Activated CD8-positive, alpha-beta T cell treated with anti-CD3 and anti-CD28 coated beads for 36 hours (primary cell): Measurements from ENCODE around the gene STARD3. TPM values are rescaled to one million over a fixed set of nuclear protein-coding genes. Genes with fewer than 3 reads are reported as not detected.

Source experiments
- ATAC-seq: fragments of 200-7000 bp; cut with Tn5 transposase; one replicate; pipeline ENCODE4 v1.10.0; 2021; ENCODE audit warnings: mild to moderate bottlenecking, moderate library complexity
- CTCF ChIA-PET: fragments of 350-600 bp; sonication (Branson Sonifier 250); formaldehyde crosslinking; loops from one replicate; lab custom pipeline; 2021; ENCODE audit warnings: antibody characterized with exemption; lab: Charles Lee
- POLR2A ChIA-PET: fragments of 350-600 bp; sonication (Branson Sonifier 250); formaldehyde crosslinking; loops from one replicate; lab custom pipeline; 2021; ENCODE audit warnings: antibody characterized with exemption; lab: Charles Lee
- DNase-seq: peaks from one replicate; pipeline ENCODE4 v3.0.0-alpha.2; 2020
- H3K27ac Mint-ChIP-seq: one replicate; pipeline ENCODE4 v1.8.0; 2021; ENCODE audit warnings: mild to moderate bottlenecking, mixed read lengths
- H3K27me3 Mint-ChIP-seq: one replicate; pipeline ENCODE4 v1.8.0; 2021; ENCODE audit warnings: mixed read lengths
- H3K36me3 Mint-ChIP-seq: one replicate; pipeline ENCODE4 v1.8.0; 2021; ENCODE audit warnings: low read depth, mixed read lengths
- H3K4me1 Mint-ChIP-seq: one replicate; pipeline ENCODE4 v1.8.0; 2021; ENCODE audit warnings: low read depth, mixed read lengths
- H3K4me3 Mint-ChIP-seq: one replicate; pipeline ENCODE4 v1.8.0; 2021; ENCODE audit warnings: mild to moderate bottlenecking, moderate library complexity, mixed read lengths
- H3K9me3 Mint-ChIP-seq: one replicate; pipeline ENCODE4 v1.8.0; 2021; ENCODE audit warnings: mixed read lengths
- CTCF ChIP-seq: fragments of 200-600 bp; IDR thresholded peaks from one replicate; pipeline ENCODE4 v1.8.0; 2022; ENCODE audit warnings: antibody characterized with exemption, mild to moderate bottlenecking
- intact Hi-C: fragments of 100-400 bp; cut with micrococcal nuclease; formaldehyde crosslinking; loops from one replicate; pipeline ENCODE4 v1.10.0; 2022
- total RNA-seq, 2 experiments: library from RNA; stranded (reverse); gene quantifications; one replicate each; pipeline ENCODE4 v1.2.3, GENCODE V29; 2021

Gene STARD3
- total RNA-seq, 2 experiments from 2014 or later: 48.7 to 50.3 TPM

- ChIA-PET POLR2A (interaction anchor here (1.4 kb wide), 2 partner anchors 9 to 69 kb away, joined by 3 read pairs; no protein-coding TSS in a partner anchor), CTCF (no interaction called here)
- Mint-ChIP-seq H3K4me1 (peaks cover 18% of the 10 kb centered on the region), H3K27ac (no peak within 1 kb of the TSS), H3K27me3 (peaks cover 48% of the 10 kb centered on the region), H3K4me3 (no peak within 1 kb of the TSS), H3K9me3 (no peaks in the 10 kb centered on the region), H3K36me3 (no peaks in the 10 kb centered on the region)
- intact Hi-C loops: no loop called here
- TF ChIP-seq CTCF: no peak
- DNase-seq: no peak
- ATAC-seq: no peak
These were observed 29.2 kb upstream of the STARD3 start, which contains the start of gene NEUROD2 for GRCh38 chr17:39607851-39608130. TSS of gene NEUROD2 (minus strand) at chr17:39607920. CDS start at chr17:39606599, 1,321 bp downstream.

- CTCF ChIA-PET: interaction anchor here (1.1 kb wide), 1 partner anchor 13 kb away, joined by 5 read pairs; no protein-coding TSS in a partner anchor
- POLR2A ChIA-PET: interaction anchor here (1.4 kb wide), 2 partner anchors 9 to 69 kb away, joined by 3 read pairs; no protein-coding TSS in a partner anchor
- Mint-ChIP-seq H3K27me3 (peaks cover 43% of the 10 kb centered on the region), H3K4me1 (peaks cover 16% of the 10 kb centered on the region), H3K4me3 (no peak overlapping the region), H3K36me3 (no peaks in the 10 kb centered on the region), H3K27ac (no peak overlapping the region), H3K9me3 (no peaks in the 10 kb centered on the region)
- DNase-seq: no peak
- no peak for ATAC-seq
- TF ChIP-seq CTCF: no peak
- intact Hi-C loops: no loop called here
These were observed 28.6 kb upstream of the STARD3 start for GRCh38 chr17:39608142-39608981.

GRCh38 chr17:39609416-39610025 is 27.4 kb upstream of the STARD3 start:
- ATAC-seq (no peak), DNase-seq (no peak)
- Mint-ChIP-seq H3K4me3 (no peak overlapping the region), H3K36me3 (no peaks in the 10 kb centered on the region), H3K4me1 (peaks cover 11% of the 10 kb centered on the region), H3K27ac (no peak overlapping the region), H3K9me3 (no peaks in the 10 kb centered on the region), H3K27me3 (peaks cover 36% of the 10 kb centered on the region)
- TF ChIP-seq CTCF: no peak
- ChIA-PET POLR2A (no interaction called here), CTCF (interaction anchor here (1.1 kb wide), 1 partner anchor 12 kb away, joined by 5 read pairs; no protein-coding TSS in a partner anchor)
- intact Hi-C loops: no loop called here

GRCh38 chr17:39611401-39612112 is 25.4 kb upstream of the STARD3 start:
- POLR2A ChIA-PET: no interaction called here

More at GRCh38 chr17:39611401-39612112, 25.4 kb upstream of the STARD3 start:
- intact Hi-C loops: no loop called here
- Mint-ChIP-seq H3K4me3 (no peak overlapping the region), H3K27me3 (peaks cover 32% of the 10 kb centered on the region), H3K9me3 (no peaks in the 10 kb centered on the region), H3K36me3 (no peaks in the 10 kb centered on the region), H3K27ac (no peak overlapping the region), H3K4me1 (peaks cover 5% of the 10 kb centered on the region)
- no peak for TF ChIP-seq CTCF
- no peak for ATAC-seq
- no peak for DNase-seq
- CTCF ChIA-PET: interaction anchor here (4.5 kb wide), 1 partner anchor 11 kb away, joined by 33 read pairs; no protein-coding TSS in a partner anchor
